D721Med (cell line): ENCODE measurements around the gene LILRA6.
"Not testable (repeated sequence)": the region's sequence is repeated elsewhere in the genome, so short reads cannot be mapped to it uniquely, and the experiment has no call there.

Experiments used
- DNase-seq: peaks from one replicate; pipeline ENCODE4 v3.0.0; 2011; ENCODE audit warnings: low spot score; ENCODE audit not compliant: insufficient read length
- FAIRE-seq: peaks from 2 replicates; lab custom pipeline; 2011; peaks lifted over from hg19 to GRCh38; lab: Jason Lieb, UNC
- TF ChIP-seq, protein P1 (sequence below): IDR thresholded peaks from 2 replicates; pipeline ENCODE4 v1.5.1; 2012; ENCODE audit warnings: mild to moderate bottlenecking, control low read depth; ENCODE audit not compliant: insufficient read depth; ENCODE audit errors: missing control alignments

LILRA6 gene

DNA sequence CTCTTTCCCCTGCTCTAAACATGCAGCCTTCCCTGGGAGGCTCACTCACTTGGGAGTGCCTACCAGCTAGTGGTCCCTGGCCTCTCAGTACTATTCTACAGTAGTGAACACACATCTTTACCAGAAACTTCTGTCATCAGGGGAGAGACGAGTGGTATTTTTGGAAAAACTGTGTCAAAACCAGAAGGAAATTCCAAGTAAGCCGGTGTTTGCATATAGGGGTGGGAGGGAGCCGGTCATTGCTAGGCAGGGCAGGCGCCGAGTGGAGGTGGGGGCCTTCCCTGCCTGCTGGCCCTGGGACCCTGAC lies 35.0 kb downstream of the LILRA6 start:
- no peak for FAIRE-seq

DNA sequence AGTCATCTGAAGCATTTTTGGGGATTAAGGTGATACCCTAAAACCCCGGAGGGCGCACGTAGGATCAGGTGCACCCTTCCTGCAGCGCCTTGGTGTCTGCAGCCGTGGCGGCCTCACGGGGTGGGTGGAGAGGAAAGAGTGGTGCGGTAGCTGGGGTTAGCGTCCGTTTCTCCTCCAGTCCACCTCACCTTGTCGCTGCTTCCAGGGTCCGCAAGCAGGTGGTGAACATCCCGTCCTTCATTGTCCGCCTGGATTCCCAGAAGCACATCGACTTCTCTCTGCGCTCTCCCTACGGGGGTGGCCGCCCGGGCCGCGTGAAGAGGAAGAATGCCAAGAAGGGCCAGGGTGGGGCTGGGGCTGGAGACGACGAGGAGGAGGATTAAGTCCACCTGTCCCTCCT lies 35.4 kb downstream of the LILRA6 start:
- DNase-seq, FAIRE-seq: not testable (repeated sequence)

More for the DNA sequence above, 35.0 kb downstream of the LILRA6 start:
- TF ChIP-seq, protein P1, sequence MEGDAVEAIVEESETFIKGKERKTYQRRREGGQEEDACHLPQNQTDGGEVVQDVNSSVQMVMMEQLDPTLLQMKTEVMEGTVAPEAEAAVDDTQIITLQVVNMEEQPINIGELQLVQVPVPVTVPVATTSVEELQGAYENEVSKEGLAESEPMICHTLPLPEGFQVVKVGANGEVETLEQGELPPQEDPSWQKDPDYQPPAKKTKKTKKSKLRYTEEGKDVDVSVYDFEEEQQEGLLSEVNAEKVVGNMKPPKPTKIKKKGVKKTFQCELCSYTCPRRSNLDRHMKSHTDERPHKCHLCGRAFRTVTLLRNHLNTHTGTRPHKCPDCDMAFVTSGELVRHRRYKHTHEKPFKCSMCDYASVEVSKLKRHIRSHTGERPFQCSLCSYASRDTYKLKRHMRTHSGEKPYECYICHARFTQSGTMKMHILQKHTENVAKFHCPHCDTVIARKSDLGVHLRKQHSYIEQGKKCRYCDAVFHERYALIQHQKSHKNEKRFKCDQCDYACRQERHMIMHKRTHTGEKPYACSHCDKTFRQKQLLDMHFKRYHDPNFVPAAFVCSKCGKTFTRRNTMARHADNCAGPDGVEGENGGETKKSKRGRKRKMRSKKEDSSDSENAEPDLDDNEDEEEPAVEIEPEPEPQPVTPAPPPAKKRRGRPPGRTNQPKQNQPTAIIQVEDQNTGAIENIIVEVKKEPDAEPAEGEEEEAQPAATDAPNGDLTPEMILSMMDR: no peak
- no peak for DNase-seq

DNA sequence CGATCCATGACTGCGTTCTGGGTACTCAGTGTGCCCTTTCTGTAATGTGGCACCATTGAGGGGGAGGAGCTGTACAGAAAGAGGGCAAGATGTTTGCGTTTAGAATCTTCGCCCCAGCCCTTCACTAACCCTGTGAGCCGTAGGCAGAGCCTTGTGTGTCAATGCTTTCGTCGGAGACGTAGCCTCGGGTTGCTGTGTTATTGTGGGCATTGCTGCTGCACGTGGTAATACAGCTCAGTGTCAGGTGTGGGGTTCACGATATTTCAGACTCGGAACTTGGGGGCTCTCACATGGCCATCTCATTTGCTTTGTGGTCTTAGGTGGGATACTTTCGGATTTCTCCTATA lies 35.8 kb downstream of the LILRA6 start:
- FAIRE-seq (no peak), DNase-seq (no peak)
- TF ChIP-seq, protein P1: no peak

DNA sequence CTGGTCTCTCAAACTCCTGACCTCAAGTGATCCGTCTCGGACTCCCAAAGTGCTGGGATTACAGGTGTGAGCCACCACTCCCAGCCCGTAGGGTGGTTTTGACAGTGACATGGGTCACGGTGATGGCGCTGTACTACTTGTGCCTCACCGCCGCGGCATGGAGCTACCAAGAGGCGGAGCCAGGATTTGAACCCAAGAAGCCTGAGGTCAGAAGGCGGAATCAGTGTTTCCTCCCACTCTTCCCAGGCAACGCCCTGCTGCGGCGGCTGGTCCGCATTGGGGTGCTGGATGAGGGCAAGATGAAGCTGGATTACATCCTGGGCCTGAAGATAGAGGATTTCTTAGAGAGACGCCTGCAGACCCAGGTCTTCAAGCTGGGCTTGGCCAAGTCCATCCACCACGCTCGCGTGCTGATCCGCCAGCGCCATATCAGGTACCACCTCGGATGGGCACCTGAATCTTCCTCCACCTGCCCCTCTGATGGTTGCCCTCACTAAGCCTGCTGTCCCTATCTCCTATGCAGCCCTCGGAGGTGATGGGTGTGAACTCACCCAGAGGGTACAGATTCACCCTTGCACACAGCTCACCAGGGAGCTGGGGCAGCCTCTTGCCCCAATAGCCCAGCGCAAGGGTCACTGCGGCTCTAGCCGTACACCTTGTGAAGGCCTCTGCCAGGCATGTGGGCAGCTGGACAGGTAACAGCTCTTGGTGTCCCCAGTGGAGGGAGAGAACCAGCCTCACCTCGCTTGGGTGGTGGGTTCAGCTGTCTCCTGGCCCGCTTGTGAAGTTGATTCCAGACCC lies 36.4 kb downstream of the LILRA6 start:
- TF ChIP-seq, protein P1: no peak
- no peak for DNase-seq
- FAIRE-seq: no peak

DNA sequence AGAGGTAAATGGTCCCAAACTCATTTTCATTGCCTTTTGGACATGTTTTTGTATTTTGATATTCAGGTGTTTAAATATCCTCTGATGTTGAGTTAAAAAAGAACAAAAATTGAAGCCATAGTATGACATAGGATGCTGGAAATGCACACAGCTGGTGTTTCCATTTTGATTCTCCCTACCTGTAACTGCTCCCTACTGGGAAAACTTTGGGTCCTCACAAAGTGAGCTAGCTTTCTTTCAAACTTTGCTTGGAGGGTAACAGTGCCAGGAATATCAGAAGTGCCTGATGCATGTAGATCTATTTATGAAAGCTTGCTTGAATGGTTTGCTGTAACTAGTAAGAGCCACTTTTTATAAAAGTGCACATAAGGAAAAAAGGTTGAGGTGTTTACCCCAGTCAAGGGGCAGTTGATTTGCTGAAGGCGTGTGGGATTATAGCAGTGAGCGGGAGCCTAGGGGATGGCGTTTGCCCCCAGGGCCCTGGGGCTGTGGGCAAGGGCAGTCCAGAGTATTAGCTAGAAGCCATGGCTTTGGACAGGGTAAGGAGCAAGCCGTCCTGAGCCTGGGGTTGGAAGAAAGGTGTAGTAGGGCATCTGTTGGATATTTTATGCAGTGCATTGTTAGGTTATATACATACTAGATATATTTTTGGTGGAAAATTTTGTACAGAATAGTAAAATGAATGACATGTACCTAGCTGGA lies 37.7 kb downstream of the LILRA6 start:
- FAIRE-seq (no peak), DNase-seq (no peak)
- TF ChIP-seq, protein P1: no peak

DNA sequence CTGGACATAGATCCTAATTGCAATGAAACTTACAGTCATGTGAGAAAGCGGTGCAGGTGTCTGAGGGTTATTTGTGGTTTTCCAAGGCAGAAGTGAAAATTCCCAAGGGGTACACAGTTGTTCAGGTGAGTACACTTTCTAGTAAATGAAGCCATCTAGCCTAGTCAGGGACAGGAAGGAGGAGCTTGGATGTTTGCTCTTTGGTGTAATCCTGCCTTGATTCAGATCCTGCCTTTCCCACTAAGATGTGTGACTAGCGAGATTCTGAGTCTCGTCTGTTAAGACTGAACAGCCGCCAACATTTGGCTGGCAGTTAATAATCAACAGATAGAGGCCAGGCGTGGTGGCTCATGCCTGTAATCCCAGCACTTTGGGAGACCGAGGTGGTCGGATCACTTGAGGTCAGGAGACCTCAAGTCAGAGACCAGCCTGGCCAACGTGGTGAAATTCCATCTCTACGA lies 39.4 kb downstream of the LILRA6 start:
- FAIRE-seq: no peak
- TF ChIP-seq, protein P1: no peak
- DNase-seq: no peak

DNA sequence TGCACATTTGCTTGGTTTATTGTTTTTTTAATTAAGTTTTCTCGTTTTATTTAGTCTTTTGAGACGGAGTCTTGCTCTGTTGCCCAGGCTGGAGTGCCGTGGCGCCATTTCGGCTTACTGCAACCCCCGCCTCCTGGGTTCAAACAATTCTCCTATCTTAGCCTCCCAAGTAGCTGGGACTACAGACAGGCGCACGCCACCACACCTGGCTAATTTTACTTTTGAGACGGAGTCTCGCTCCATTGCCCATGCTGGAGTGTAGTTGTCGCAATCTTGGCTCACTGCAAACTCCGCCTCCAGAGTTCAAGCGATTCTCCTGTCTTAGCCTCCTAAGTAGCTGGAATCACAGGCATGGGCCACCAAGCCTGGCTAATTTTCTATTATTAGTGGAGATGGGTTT lies 40.6 kb downstream of the LILRA6 start:
- no peak for FAIRE-seq
- TF ChIP-seq, protein P1: no peak
- no peak for DNase-seq
